ENCODE results near the gene BAIAP2.

GRCh38 chr17:81128774-81129173, 93.8 kb downstream of the BAIAP2 start:
- TF ChIP-seq POLR2A (IDR thresholded peaks at IDR 0.05) (no peak), CTCF (IDR thresholded peaks at IDR 0.05) (no peak)
